ENCODE results near the gene TMEM79.

Gene TMEM79

GRCh38 chr1:156284112-156284511, at the start of gene TMEM79:
TMEM79 (plus strand) TSS chr1:156284325; CDS start chr1:156285227, 902 bp downstream.
- DNase-seq (ENCODE audit: low spot score) = no peak

GRCh38 chr1:156236164-156236563, 48.0 kb upstream of the TMEM79 start:
- DNase-seq (ENCODE audit: low spot score) = no peak

GRCh38 chr1:156238248-156238647, 45.9 kb upstream of the TMEM79 start:
- DNase-seq (ENCODE audit: low spot score) = no peak

GRCh38 chr1:156241311-156241811, 42.8 kb upstream of the TMEM79 start:
- DNase-seq (ENCODE audit: low spot score) = no peak

- no peak for DNase-seq (ENCODE audit: low spot score)
Observed at GRCh38 chr1:156241926-156242325, 42.2 kb upstream of the TMEM79 start, which contains the start of gene BGLAP. BGLAP (plus strand) TSS chr1:156242184; CDS start chr1:156242232, 48 bp downstream.

- DNase-seq (ENCODE audit: low spot score) = no peak
Observed at GRCh38 chr1:156242738-156243137, 41.4 kb upstream of the TMEM79 start.

GRCh38 chr1:156244126-156244525, 40.0 kb upstream of the TMEM79 start:
- no peak for DNase-seq (ENCODE audit: low spot score)

GRCh38 chr1:156244712-156245111, 39.4 kb upstream of the TMEM79 start:
- no peak for DNase-seq (ENCODE audit: low spot score)

GRCh38 chr1:156245451-156246232, 38.5 kb upstream of the TMEM79 start:
- no peak for DNase-seq (ENCODE audit: low spot score)

- no peak for DNase-seq (ENCODE audit: low spot score)
Observed at GRCh38 chr1:156246241-156246780, 37.8 kb upstream of the TMEM79 start.

GRCh38 chr1:156246781-156247459, 37.2 kb upstream of the TMEM79 start:
- no peak for DNase-seq (ENCODE audit: low spot score)

- DNase-seq (ENCODE audit: low spot score) = no peak
Observed at GRCh38 chr1:156247460-156248322, 36.4 kb upstream of the TMEM79 start, which contains the start of gene PAQR6. PAQR6 (minus strand) TSS chr1:156248056; CDS start chr1:156246731, 1,325 bp downstream.

- no peak for DNase-seq (ENCODE audit: low spot score)
Observed at GRCh38 chr1:156248323-156248683, 35.8 kb upstream of the TMEM79 start.

GRCh38 chr1:156249593-156249992, 34.5 kb upstream of the TMEM79 start:
- DNase-seq (ENCODE audit: low spot score) = no peak

- no peak for DNase-seq (ENCODE audit: low spot score)
Observed at GRCh38 chr1:156251527-156251926, 32.6 kb upstream of the TMEM79 start.

GRCh38 chr1:156253634-156254033, 30.5 kb upstream of the TMEM79 start:
- DNase-seq (ENCODE audit: low spot score) = no peak

GRCh38 chr1:156257711-156258110, 26.4 kb upstream of the TMEM79 start:
- DNase-seq (ENCODE audit: low spot score) = no peak

- DNase-seq (ENCODE audit: low spot score) = no peak
Observed at GRCh38 chr1:156258859-156259258, 25.3 kb upstream of the TMEM79 start.

GRCh38 chr1:156259805-156260204, 24.3 kb upstream of the TMEM79 start:
- no peak for DNase-seq (ENCODE audit: low spot score)

GRCh38 chr1:156260896-156261295, 23.2 kb upstream of the TMEM79 start:
- DNase-seq (ENCODE audit: low spot score) = no peak

- no peak for DNase-seq (ENCODE audit: low spot score)
Observed at GRCh38 chr1:156262461-156263287, 21.5 kb upstream of the TMEM79 start.

Measured in activated CD4-positive, alpha-beta T cell treated with anti-CD3 and anti-CD28 coated beads, Interleukin-2, Interleukin-4, amounts not matched to agents 100 ng/mL and 50 ng/mL, durations not matched to agents 16 hours and 8 hours (primary cell).